OCI-LY1 (cell line): ENCODE results near the gene UNG.
A peak's percentile ranks its signal among the peaks of the same experiment; 100 is the strongest.

ENCODE experiments used
- H2AFZ ChIP-seq: fragments of 200-600 bp; sonication (generic), shearing (Covaris generic); 2 replicates; pipeline ENCODE4 v1.6.0; 2014; ENCODE audit warnings: antibody characterized with exemption, mild to moderate bottlenecking, low read length
- H3F3A ChIP-seq: fragments of 200-600 bp; sonication (generic), shearing (Covaris generic); 2 replicates; pipeline ENCODE4 v1.6.0; 2014; ENCODE audit warnings: mild to moderate bottlenecking, antibody characterized with exemption, low read length, moderate library complexity; ENCODE audit not compliant: insufficient read depth
- H3K27ac ChIP-seq: fragments of 200-600 bp; sonication (generic); 2 replicates; pipeline ENCODE4 v1.5.1; 2014; ENCODE audit warnings: low read length, mixed run types, mild to moderate bottlenecking, low read depth; ENCODE audit not compliant: poor library complexity, severe bottlenecking
- H3K27me3 ChIP-seq: fragments of 200-600 bp; sonication (generic); 2 replicates; pipeline ENCODE4 v1.6.0; 2014; ENCODE audit warnings: antibody characterized with exemption, mild to moderate bottlenecking, low read length, moderate library complexity; ENCODE audit not compliant: insufficient read depth
- H3K36me3 ChIP-seq: fragments of 200-600 bp; sonication (generic); 2 replicates; pipeline ENCODE4 v1.6.1; 2014; ENCODE audit warnings: mild to moderate bottlenecking, antibody characterized with exemption, low read length, moderate library complexity, mixed read lengths; ENCODE audit not compliant: insufficient read depth
- H3K4me1 ChIP-seq: fragments of 200-600 bp; sonication (generic); 2 replicates; pipeline ENCODE4 v1.5.1; 2014; ENCODE audit warnings: mild to moderate bottlenecking, low read length, moderate library complexity; ENCODE audit not compliant: insufficient read depth, severe bottlenecking
- H3K4me2 ChIP-seq: fragments of 200-600 bp; sonication (generic), shearing (Covaris generic); 2 replicates; pipeline ENCODE4 v1.6.1; 2014; ENCODE audit warnings: low read length
- H3K4me3 ChIP-seq: fragments of 200-600 bp; sonication (generic); 2 replicates; pipeline ENCODE4 v1.5.1; 2014; ENCODE audit warnings: low read length, low read depth, mild to moderate bottlenecking, mixed read lengths; ENCODE audit not compliant: poor library complexity, severe bottlenecking
- H3K79me2 ChIP-seq: fragments of 200-600 bp; shearing (Covaris generic); 2 replicates; pipeline ENCODE4 v1.6.1; 2016; ENCODE audit warnings: mixed run types, low read length, mixed read lengths; ENCODE audit not compliant: insufficient read depth
- H3K9ac ChIP-seq: fragments of 200-600 bp; sonication (generic), shearing (Covaris generic); 2 replicates; pipeline ENCODE4 v1.6.1; 2014; ENCODE audit warnings: mild to moderate bottlenecking, low read length, mixed read lengths
- H3K9me2 ChIP-seq: fragments of 200-600 bp; sonication (generic), shearing (Covaris generic); 2 replicates; pipeline ENCODE4 v1.6.1; 2014; ENCODE audit warnings: low read depth, mild to moderate bottlenecking, low read length, mixed read lengths
- H3K9me3 ChIP-seq: fragments of 200-600 bp; shearing (Covaris generic); 2 replicates; pipeline ENCODE4 v1.6.1; 2014; ENCODE audit warnings: low read length, mixed read lengths
- H4K20me1 ChIP-seq: fragments of 200-600 bp; sonication (generic), shearing (Covaris generic); 2 replicates; pipeline ENCODE4 v1.6.0; 2016; ENCODE audit warnings: mild to moderate bottlenecking, low read length; ENCODE audit not compliant: insufficient read depth
- CTCF ChIP-seq: fragments of 200-600 bp; sonication (generic), shearing (Covaris generic); IDR thresholded peaks from 2 replicates; pipeline ENCODE4 v1.5.1; 2017; ENCODE audit warnings: mild to moderate bottlenecking, antibody characterized with exemption, low read length, moderate library complexity, mixed read lengths
- EZH2 ChIP-seq: fragments of 200-600 bp; sonication (generic), shearing (Covaris generic); IDR thresholded peaks from 2 replicates; pipeline ENCODE4 v1.8.0; 2017; ENCODE audit warnings: borderline replicate concordance, mixed run types, mild to moderate bottlenecking, antibody characterized with exemption, low read length, moderate library complexity, mixed read lengths

UNG gene

GRCh38 chr12:109151457-109151856 lies 54.1 kb downstream of the UNG start:
- Histone ChIP-seq H3K27ac (no peak overlapping the region), H3K27me3 (no peaks in the 10 kb centered on the region), H3K4me3 (no peak overlapping the region), H3K79me2 (no peaks in the 10 kb centered on the region), H3K4me2 (no peak overlapping the region), H3K4me1 (peaks cover 13% of the 10 kb centered on the region), H3K9me2 (no peaks in the 10 kb centered on the region), H2AFZ (no peak overlapping the region), H4K20me1 (no peaks in the 10 kb centered on the region), H3F3A (no peaks in the 10 kb centered on the region), H3K36me3 (no peaks in the 10 kb centered on the region), H3K9me3 (no peaks in the 10 kb centered on the region), H3K9ac (no peak overlapping the region)
- no peak for TF ChIP-seq EZH2
- no peak for TF ChIP-seq CTCF

DNA sequence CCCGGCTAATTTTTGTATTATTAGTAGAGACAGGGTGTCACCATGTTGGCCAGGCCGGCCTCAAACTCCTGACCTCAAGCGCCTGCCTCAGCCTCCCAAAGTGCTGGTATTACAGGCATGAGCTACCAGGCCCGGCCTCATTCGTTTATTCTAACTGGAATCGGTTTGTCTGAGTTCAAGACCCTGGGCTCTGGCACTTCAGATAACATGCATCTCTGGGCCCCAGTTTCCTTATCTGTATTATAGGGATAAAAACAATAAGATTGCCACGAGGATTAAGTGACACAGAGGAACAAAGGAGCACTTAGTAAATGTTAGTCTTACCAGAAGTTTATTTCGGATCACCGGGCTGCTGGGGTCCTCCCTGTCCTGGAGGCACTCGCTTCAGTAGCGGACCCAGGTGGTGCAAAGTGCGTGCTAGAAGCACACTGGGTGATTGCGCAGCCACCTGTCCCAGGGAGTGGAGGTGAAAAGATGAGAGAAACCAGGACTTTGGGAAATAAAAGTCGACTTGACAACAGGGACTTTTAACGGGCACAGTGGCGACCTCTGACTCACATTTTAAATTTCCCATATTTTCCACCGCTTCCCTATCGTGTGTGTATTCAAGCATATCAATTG lies 56.5 kb downstream of the UNG start:
- peak overlapping the region; percentile 36 for H3K4me3 ChIP-seq
- TF ChIP-seq EZH2 (no peak), CTCF (no peak)
- H3K4me2 ChIP-seq: peak overlapping the region; percentile 50; the same call in 1 of the 2 replicates
- no peaks in the 10 kb centered on the region for H3K9me3 ChIP-seq
- no peak overlapping the region for H3K9ac ChIP-seq
- no peaks in the 10 kb centered on the region for H4K20me1 ChIP-seq
- H3K27me3 ChIP-seq: no peaks in the 10 kb centered on the region
- no peaks in the 10 kb centered on the region for H3K9me2 ChIP-seq
- H2AFZ ChIP-seq: no peak overlapping the region
- H3K27ac ChIP-seq: no peak overlapping the region
- peaks cover 22% of the 10 kb centered on the region for H3K4me1 ChIP-seq
- no peaks in the 10 kb centered on the region for H3K79me2 ChIP-seq
- no peaks in the 10 kb centered on the region for H3K36me3 ChIP-seq
- no peaks in the 10 kb centered on the region for H3F3A ChIP-seq

DNA sequence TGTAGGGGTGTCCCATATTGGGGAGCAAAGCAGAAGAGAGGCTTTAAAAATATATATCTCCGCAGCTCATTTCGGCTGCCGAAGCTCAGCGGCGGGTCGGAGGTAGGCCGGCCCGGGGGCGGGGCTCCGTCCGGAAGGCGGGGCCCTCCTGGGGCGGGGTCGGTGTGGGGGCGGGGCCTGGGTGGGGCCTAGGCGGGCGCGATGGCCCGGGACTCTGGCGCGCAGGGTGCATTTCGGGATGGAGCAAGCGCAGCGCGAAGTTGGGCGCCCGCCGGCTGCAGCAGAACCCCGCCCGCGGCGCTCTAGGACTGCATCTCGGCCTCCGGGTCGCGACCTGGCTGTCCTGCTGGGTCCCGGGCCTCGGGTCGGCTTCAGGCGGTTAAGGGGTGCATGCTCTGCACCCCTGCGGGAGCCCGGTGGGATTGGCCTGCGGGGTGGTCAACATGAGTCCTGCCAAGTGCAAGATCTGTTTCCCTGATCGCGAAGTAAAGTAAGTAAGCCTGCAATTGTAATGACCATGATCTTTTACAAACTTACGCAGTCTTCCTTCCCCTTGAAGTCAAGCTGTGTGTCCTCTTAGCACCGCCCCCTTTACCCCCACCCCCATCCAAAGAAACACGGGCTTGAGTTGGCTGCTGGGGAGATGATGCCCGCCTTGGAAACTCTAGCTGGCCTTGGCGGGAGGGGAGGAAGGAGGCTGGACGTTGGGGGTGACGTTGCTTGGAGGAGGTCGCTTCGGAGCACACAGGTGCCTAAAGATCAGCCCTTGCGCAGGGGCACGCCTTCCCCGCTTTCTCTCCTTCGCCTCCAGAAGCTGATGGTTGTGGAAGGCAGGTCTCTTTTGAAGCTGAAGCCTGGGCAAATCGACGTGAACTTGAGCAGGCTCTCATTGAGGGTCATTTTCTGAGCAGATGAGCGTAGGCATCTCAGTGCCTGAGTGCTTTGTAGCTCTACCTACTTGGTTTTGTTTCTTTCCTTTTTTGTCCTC lies 57.3 kb downstream of the UNG start:
- Histone ChIP-seq H3K4me2 (peak overlapping the region; percentile 91), H3K36me3 (no peaks in the 10 kb centered on the region), H3K9me3 (no peaks in the 10 kb centered on the region), H4K20me1 (no peaks in the 10 kb centered on the region), H3K27ac (peak overlapping the region; percentile 82), H3K9ac (peak overlapping the region; percentile 82), H3K9me2 (no peaks in the 10 kb centered on the region), H3K27me3 (no peaks in the 10 kb centered on the region), H3K4me1 (peaks cover 22% of the 10 kb centered on the region), H3K79me2 (no peaks in the 10 kb centered on the region), H3K4me3 (peak overlapping the region; percentile 85), H2AFZ (no peak overlapping the region), H3F3A (no peaks in the 10 kb centered on the region)
- TF ChIP-seq CTCF (no peak), EZH2 (no peak)
